Activated naive CD8-positive, alpha-beta T cell treated with anti-CD3 and anti-CD28 coated beads for 36 hours (primary cell): Measurements from ENCODE around the gene MAPK8IP2. TPM values are rescaled to one million over a fixed set of nuclear protein-coding genes. Genes with fewer than 3 reads are reported as not detected.
A peak's percentile ranks its signal among the peaks of the same experiment; 100 is the strongest.

ENCODE experiments used
- DNase-seq: peaks from one replicate; pipeline ENCODE4 v3.0.0; 2021
- H3K27ac Mint-ChIP-seq: one replicate; pipeline ENCODE4 v1.8.0; 2022; ENCODE audit warnings: mild to moderate bottlenecking, moderate library complexity, mixed read lengths
- H3K27me3 Mint-ChIP-seq: one replicate; pipeline ENCODE4 v1.8.0; 2022; ENCODE audit warnings: mild to moderate bottlenecking, mixed read lengths
- H3K36me3 Mint-ChIP-seq: one replicate; pipeline ENCODE4 v1.8.0; 2021; ENCODE audit warnings: mild to moderate bottlenecking, mixed read lengths
- H3K4me1 Mint-ChIP-seq: one replicate; pipeline ENCODE4 v1.8.0; 2021; ENCODE audit warnings: mixed read lengths
- H3K4me3 Mint-ChIP-seq: one replicate; pipeline ENCODE4 v1.8.0; 2022; ENCODE audit warnings: mild to moderate bottlenecking, moderate library complexity, mixed read lengths
- H3K9me3 Mint-ChIP-seq: one replicate; pipeline ENCODE4 v1.8.0; 2022; ENCODE audit warnings: mixed read lengths
- total RNA-seq, 2 experiments: library from RNA; stranded (reverse); gene quantifications; one replicate each; pipeline ENCODE4 v1.2.3, GENCODE V29; 2021

MAPK8IP2 gene
- total RNA-seq, 2 experiments from 2014 or later, result 0.16 to 0.21 TPM

DNA sequence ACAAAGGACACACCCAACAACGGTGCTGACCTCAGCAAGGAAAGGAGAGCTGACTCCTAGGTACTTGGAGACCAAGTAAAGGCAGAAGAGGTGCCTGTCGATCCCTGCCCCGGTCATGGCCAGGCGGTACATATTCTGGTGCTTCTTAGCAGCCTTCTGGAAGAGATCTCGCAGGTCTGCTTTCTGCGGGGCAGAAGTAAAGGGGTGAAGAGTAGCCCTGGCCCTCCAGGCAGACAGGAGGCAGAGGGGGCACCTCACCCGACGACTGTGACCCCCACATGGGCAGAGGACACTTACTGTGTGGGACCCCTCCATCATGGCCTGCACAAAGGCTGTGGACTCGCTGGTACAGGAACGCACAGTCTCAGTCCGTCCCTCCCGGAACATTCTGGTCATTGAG lies 29.7 kb upstream of the MAPK8IP2 start:
- no peaks in the 10 kb centered on the region for H3K27me3 Mint-ChIP-seq
- H3K9me3 Mint-ChIP-seq, result no peaks in the 10 kb centered on the region
- H3K27ac Mint-ChIP-seq, result no peak overlapping the region
- peaks cover 8% of the 10 kb centered on the region for H3K36me3 Mint-ChIP-seq
- DNase-seq, result no peak
- H3K4me3 Mint-ChIP-seq, result no peak overlapping the region
- H3K4me1 Mint-ChIP-seq, result no peaks in the 10 kb centered on the region

DNA sequence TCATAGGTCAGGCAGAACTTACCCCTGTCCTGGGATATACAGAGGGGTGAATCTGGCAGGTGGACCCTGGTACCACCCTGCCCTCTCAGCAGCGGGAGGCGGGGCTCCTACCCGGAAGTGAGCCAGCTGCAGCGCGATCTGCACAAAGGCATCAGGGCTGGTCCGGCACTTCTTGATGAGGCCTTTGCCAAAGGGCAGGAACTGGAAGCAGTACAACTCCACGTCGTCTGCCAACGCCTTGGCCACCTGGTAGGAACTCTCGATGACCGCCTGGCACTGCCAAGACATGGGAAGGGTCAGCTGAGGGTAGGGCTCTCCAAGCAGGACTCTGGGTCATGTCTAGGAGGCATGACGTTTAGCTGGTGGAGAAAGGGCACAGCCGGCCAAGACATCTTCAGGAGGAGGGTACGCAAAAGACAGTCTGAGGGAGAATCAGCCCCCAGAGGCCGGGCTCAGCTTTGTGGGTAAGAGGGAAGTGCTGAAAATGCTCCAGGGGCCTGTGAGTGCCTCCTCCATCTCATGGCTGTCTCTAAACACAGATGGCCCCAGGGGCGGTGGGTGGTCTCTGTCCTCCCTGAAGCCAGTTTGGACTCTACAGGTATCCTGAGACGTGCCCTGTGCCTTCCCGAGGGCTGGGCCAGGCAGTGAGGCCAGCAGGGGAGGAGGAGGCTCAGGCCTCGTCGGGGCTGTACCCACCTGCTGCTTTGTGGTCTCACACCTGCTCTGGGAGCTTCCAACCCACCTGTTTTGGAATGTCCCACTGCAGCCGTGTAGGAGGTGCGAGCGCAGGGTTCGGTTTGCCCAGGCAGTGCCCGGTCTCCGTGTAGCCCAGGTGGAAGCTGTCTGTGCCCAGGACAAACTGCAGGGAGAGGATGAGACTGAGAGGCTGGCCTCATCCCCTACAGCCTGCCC lies 29.1 kb upstream of the MAPK8IP2 start:
- no peaks in the 10 kb centered on the region for H3K4me1 Mint-ChIP-seq
- DNase-seq, result no peak
- H3K4me3 Mint-ChIP-seq, result no peak overlapping the region
- no peaks in the 10 kb centered on the region for H3K9me3 Mint-ChIP-seq
- H3K36me3 Mint-ChIP-seq, result peaks cover 11% of the 10 kb centered on the region
- no peak overlapping the region for H3K27ac Mint-ChIP-seq
- no peaks in the 10 kb centered on the region for H3K27me3 Mint-ChIP-seq

- DNase-seq, result no peak
- H3K27ac Mint-ChIP-seq, result no peak overlapping the region
- H3K4me3 Mint-ChIP-seq, result no peak overlapping the region
- H3K4me1 Mint-ChIP-seq, result peaks cover 8% of the 10 kb centered on the region
- H3K27me3 Mint-ChIP-seq, result no peaks in the 10 kb centered on the region
- H3K36me3 Mint-ChIP-seq, result peaks cover 9% of the 10 kb centered on the region
- no peaks in the 10 kb centered on the region for H3K9me3 Mint-ChIP-seq
These were observed 27.6 kb upstream of the MAPK8IP2 start for GRCh38 chr22:50572965-50573364.

DNA sequence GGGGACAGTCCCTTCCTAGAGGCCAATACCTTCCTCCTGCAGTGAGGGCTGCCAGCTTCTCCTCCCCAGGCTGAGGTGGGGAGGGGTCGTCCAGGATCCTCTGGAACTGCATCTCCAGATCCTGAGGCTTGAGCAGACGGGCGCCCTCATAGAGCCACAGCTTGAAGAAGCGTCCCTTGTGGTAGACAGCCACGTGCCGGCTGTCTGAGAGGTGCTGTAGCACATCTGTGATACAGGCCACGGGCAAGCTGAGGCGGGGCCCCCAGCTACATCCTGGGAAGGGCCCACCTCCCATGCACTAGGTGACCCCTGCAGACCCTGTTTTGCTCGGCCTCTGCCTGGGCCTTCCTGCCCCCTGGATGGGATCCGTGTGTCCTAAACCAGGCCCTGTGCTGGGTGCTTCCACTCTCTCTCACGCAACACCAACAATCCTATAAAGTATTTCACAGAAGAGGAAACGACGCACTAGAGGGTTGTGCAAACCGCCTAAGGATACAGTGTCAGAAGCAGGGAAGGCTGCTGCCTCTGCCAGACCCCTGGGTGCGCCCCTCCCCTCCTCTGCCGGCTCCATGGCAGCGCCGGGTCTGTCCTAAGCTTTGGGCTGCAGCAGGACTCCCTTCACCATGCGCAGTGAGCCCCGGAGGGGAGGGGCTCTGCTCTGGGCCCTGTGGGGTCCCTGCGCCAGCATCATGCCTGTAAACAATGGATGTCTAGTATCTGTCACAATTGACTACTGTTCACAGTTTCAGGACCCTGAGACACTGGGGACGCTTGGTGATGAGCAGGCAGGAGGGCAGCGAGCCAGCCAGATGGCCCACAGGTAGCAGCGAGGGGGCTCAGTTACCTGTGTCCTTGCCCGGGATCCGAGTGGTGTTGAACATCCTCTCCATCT lies 26.9 kb upstream of the MAPK8IP2 start:
- no peaks in the 10 kb centered on the region for H3K9me3 Mint-ChIP-seq
- H3K27me3 Mint-ChIP-seq, result no peaks in the 10 kb centered on the region
- H3K4me1 Mint-ChIP-seq, result peaks cover 11% of the 10 kb centered on the region
- peaks cover 9% of the 10 kb centered on the region for H3K36me3 Mint-ChIP-seq
- no peak for DNase-seq
- no peak overlapping the region for H3K4me3 Mint-ChIP-seq
- no peak overlapping the region for H3K27ac Mint-ChIP-seq

DNA sequence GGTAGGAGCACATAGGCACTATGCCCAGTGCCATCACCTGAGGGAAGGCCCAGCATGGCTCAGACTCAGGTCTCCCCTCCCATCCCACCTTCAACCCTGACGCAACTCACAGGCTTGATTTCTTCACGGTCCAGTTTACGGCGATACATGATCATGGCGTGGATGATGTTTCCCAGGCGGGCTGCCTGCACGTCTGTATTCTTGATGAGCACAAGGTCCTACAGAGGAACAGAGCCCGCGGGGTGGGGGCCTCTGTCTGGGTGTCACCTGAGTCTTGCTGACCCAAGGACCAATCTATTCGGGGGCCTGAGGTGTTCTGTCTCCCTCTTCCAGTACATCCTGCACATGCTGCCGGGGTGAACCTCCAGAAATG lies 26.2 kb upstream of the MAPK8IP2 start:
- Mint-ChIP-seq H3K9me3 (no peaks in the 10 kb centered on the region), H3K4me1 (peaks cover 13% of the 10 kb centered on the region), H3K4me3 (no peak overlapping the region), H3K27ac (no peak overlapping the region), H3K36me3 (peaks cover 9% of the 10 kb centered on the region), H3K27me3 (no peaks in the 10 kb centered on the region)
- DNase-seq, result no peak

DNA sequence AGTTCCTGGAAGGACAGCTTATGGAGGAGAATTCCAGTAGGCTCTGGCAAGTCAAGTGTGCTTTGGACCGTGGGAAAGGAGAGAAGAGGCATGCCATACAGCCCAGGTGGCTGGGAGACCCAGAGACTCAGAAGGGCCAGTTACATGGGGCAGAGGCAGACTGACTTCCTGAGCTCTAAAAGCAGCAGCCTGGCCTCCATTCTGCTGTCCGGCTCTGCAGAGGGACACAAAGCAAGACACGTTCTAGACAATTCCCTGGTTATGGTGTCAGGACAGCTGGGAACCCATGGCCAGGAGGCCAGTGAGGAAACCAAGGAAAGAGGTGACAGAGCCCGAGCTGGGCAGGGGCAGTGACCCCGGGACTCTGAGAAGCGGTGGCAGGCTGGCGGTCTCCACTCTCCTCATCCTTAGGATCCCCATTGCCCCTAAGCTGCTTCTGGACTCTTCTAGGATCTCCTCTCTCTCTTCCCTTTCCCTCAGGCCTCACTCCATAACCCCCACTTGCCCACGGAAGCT lies 25.1 kb upstream of the MAPK8IP2 start:
- H3K4me1 Mint-ChIP-seq, result peaks cover 13% of the 10 kb centered on the region
- DNase-seq, result no peak
- H3K4me3 Mint-ChIP-seq, result no peak overlapping the region
- H3K9me3 Mint-ChIP-seq, result no peaks in the 10 kb centered on the region
- H3K36me3 Mint-ChIP-seq, result peaks cover 17% of the 10 kb centered on the region
- no peaks in the 10 kb centered on the region for H3K27me3 Mint-ChIP-seq
- no peak overlapping the region for H3K27ac Mint-ChIP-seq

DNA sequence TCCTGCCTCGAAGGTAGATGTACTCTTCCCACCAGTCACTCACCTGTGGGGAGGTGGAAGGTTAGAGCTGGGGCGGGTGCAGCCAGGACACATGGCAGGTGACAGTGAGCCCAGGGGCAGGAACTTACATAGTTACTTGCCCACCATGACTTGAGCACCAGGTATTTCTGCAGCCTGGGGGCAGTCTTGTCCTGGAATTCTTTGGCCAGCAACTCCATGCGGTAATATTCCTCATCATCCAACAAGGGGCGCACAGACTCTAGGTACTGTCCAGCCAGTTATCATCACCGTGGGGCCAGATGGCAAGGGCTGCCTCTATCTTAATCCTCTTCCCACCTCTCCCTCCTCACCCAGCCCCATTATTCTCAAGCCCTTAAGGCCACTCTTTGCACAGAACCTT lies 24.5 kb upstream of the MAPK8IP2 start:
- Mint-ChIP-seq H3K27ac (no peak overlapping the region), H3K27me3 (no peaks in the 10 kb centered on the region), H3K4me3 (no peak overlapping the region), H3K36me3 (peaks cover 18% of the 10 kb centered on the region), H3K9me3 (no peaks in the 10 kb centered on the region), H3K4me1 (peaks cover 13% of the 10 kb centered on the region)
- no peak for DNase-seq

DNA sequence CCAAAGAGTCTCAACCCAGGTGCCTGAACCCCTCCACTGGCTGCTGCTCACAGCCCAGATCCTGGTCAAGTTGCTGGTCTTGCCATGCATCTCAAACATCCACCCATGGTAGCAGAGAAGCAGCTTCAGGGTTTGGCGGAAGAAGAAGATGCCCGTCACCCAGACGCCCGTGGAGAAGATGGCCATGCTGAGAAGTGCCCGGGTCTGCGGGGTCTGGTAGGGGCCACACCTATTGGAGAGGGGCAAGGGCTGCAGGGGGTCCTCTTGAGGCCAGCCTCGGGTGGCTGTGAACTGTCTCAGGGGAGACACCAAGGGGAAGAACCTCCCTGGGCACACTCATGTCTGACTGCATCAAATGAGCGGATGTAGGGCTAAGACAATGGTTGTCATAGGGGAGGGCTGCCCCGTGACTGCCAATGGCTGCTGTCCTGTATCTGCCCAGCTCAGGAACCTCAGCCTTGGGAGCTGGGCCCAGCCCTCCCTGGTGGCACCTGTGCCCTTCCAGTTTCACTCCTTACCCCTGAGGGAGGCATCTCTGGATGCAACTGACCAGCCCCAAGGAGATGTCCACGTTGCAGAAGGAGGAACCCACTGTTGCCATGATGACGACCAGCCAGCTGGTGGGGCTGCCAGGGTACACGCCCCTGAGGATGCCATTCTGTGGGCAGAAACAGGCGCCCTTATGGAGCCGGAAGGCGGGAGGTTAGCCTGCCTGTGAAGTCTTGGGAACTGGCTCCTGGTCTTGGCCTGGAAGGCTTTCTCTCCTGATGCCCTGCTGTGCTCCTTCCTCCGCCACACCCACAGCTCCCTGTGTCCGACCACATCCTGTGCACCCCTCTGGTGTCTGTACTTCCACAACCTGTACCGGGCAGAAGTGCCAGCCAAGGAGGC lies 23.5 kb upstream of the MAPK8IP2 start:
- H3K27ac Mint-ChIP-seq, result no peak overlapping the region
- H3K36me3 Mint-ChIP-seq, result peaks cover 18% of the 10 kb centered on the region
- peaks cover 20% of the 10 kb centered on the region for H3K4me1 Mint-ChIP-seq
- no peak overlapping the region for H3K4me3 Mint-ChIP-seq
- DNase-seq, result no peak
- H3K27me3 Mint-ChIP-seq, result no peaks in the 10 kb centered on the region
- no peaks in the 10 kb centered on the region for H3K9me3 Mint-ChIP-seq

GRCh38 chr22:50577697-50577986 lies 23.0 kb upstream of the MAPK8IP2 start:
- H3K36me3 Mint-ChIP-seq, result peaks cover 18% of the 10 kb centered on the region
- no peaks in the 10 kb centered on the region for H3K9me3 Mint-ChIP-seq
- H3K27ac Mint-ChIP-seq, result no peak overlapping the region
- DNase-seq, result no peak
- peaks cover 20% of the 10 kb centered on the region for H3K4me1 Mint-ChIP-seq
- H3K4me3 Mint-ChIP-seq, result no peak overlapping the region
- no peaks in the 10 kb centered on the region for H3K27me3 Mint-ChIP-seq

DNA sequence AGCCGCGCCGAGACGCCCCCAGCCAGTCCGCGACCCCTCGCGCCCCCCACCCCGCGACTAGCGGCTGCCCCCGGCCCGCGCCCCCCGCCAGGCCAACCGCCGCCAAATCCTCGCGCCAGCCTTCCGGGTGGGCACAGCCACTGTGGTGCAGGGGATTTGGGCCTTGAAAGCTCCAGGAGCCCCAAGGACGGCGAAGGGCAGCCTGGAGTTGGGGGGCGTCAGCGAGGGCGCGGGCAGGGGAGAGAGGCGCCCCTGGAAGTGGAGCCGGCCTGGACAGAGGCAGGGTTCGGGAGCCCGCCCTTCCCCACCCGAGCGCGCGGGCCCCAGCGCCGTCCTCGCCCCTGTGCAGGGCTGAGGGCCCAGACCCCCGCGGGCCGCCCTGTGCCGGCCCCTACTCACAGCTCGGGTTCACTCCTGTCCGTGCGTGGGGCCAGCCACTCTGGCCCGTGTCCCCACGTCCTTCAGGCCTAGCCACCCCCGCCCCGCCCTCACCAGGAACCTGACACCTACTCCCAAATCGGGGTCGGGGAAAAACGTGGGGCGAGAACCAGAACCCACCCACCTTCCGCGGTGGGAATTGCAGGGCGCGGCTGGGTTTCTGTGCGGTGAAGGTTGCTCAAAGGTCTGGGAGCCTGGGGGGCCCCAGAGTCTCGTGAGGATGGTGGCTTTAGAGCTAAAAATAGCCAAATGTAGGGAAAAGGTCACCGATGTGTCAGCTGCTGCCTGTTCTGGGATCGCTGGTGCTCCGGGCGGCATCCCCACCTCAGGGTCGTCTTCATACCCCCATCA lies 22.4 kb upstream of the MAPK8IP2 start, which contains the start of gene CPT1B:
TSS of gene CPT1B (minus strand) at position 441 of the 789 bp plus-strand sequence. CDS start 512 bp downstream, outside the sequence.
- no peak for DNase-seq
- H3K4me1 Mint-ChIP-seq, result peaks cover 20% of the 10 kb centered on the region
- H3K27ac Mint-ChIP-seq, result no peak within 1 kb of the TSS
- H3K27me3 Mint-ChIP-seq, result no peaks in the 10 kb centered on the region
- H3K4me3 Mint-ChIP-seq, result no peak within 1 kb of the TSS
- H3K36me3 Mint-ChIP-seq, result peaks cover 18% of the 10 kb centered on the region
- no peaks in the 10 kb centered on the region for H3K9me3 Mint-ChIP-seq

GRCh38 chr22:50578776-50579310 lies 21.8 kb upstream of the MAPK8IP2 start:
- no peak for DNase-seq
- Mint-ChIP-seq H3K4me3 (no peak overlapping the region), H3K27me3 (no peaks in the 10 kb centered on the region), H3K27ac (no peak overlapping the region), H3K36me3 (peaks cover 16% of the 10 kb centered on the region), H3K9me3 (no peaks in the 10 kb centered on the region), H3K4me1 (peaks cover 26% of the 10 kb centered on the region)

DNA sequence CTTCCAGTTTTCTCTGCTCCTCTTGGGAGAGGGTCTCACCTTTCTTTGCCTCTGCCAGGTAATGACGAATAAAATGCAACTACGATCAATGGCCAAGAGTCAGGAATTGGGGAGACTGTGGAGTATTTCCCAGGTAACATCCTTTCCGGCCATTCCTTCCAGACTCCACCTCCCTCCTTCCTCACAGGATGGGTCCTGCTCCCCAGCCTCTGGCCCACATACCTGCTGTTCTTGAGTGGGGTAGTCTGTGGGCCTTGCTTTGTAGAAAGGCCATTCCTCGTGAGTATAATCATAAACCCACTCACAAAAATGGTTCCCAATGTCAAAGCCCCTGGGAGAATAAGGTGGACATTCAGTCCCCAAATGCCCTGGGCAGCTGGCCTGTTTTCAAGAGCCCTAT lies 20.8 kb upstream of the MAPK8IP2 start:
- no peaks in the 10 kb centered on the region for H3K27me3 Mint-ChIP-seq
- peaks cover 16% of the 10 kb centered on the region for H3K36me3 Mint-ChIP-seq
- no peaks in the 10 kb centered on the region for H3K9me3 Mint-ChIP-seq
- H3K4me3 Mint-ChIP-seq, result no peak overlapping the region
- no peak for DNase-seq
- H3K4me1 Mint-ChIP-seq, result peaks cover 31% of the 10 kb centered on the region
- no peak overlapping the region for H3K27ac Mint-ChIP-seq

DNA sequence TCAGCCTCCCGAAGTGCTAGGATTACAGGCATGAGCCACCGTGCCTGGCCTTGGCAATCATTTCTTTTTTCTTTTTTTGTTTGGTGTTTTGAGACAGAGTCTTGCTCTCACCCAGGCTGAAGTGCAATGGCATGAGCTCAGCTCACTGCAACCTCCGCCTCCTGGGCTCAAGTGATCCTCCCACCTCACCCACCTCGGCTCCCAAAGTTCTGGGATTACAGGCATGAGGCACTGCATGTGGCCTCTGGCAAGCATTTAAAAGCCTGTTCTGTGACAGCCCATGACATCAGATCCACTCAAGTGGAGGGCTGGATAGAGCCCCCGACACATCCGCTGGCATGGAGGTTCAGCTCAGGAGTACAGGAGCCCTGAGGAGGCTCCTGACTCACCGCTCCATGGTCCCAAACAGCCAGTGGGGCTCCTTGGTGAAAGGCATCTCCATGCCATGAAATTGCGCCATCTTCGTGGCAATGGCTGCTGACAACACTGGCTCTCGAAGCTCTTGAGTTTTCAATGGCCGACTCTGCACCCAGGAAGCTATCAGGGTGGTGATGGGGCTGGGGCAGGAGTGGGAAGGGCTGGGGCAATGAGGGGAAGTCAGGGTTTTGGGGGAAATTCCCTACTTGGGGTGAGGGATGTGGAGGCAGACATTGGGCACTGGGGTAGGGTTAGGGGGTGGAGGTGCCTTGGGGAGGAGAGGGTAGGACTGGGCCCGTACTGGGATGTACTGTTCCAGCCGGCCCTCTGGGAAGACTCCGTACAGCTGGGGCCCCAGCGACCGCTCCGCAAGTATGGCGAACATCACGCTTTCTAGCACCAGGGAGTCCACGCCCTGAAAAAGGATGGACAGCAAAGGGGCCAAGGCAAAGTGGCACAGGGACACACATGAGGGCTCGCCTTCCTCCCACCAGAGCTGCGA lies 19.3 kb upstream of the MAPK8IP2 start:
- Mint-ChIP-seq H3K4me1 (peaks cover 31% of the 10 kb centered on the region), H3K27ac (peak overlapping the region; percentile 82), H3K4me3 (peak overlapping the region; percentile 85), H3K36me3 (peaks cover 14% of the 10 kb centered on the region), H3K27me3 (no peaks in the 10 kb centered on the region), H3K9me3 (no peaks in the 10 kb centered on the region)
- no peak for DNase-seq
